Gastrocnemius medialis (tissue), 4 donors: Measurements from ENCODE around the gene BRSK1. TPM values are rescaled to one million over a fixed set of nuclear protein-coding genes. Genes with fewer than 3 reads are reported as not detected.
A peak's percentile ranks its signal among the peaks of the same experiment; 100 is the strongest.

Source experiments
- ATAC-seq, 2 donors: fragments of 150-250 bp; one replicate each; pipeline ENCODE4 v1.9.1; 2016
- DNase-seq, 2 donors: peaks; one replicate each; pipeline ENCODE4 v3.0.0-alpha.2; 2019
- H3K27ac ChIP-seq, 4 donors: fragments of 200-600 bp; sonication (generic); 1 replicate in 1 of 4; 2 replicates in 3 of 4; pipeline ENCODE4 v1.5.1; 2016 to 2018; ENCODE audit warnings: mild to moderate bottlenecking in 2 of 4, moderate library complexity in 1 of 4
- H3K27me3 ChIP-seq, 3 donors: fragments of 200-600 bp; sonication (generic) in 2 of 3; 1 replicate in 1 of 3; 2 replicates in 2 of 3; pipeline versions ENCODE4 v1.5.1 to v1.6.0; 2016 to 2019; ENCODE audit warnings: mild to moderate bottlenecking in 1 of 3, moderate library complexity in 1 of 3
- H3K36me3 ChIP-seq, 2 donors: fragments of 200-600 bp; sonication (generic) in 1 of 2; one replicate each; pipeline ENCODE4 v1.5.1; 2017 to 2018
- H3K4me1 ChIP-seq, 2 donors: fragments of 200-600 bp; sonication (generic) in 1 of 2; one replicate each; pipeline ENCODE4 v1.5.1; 2016 to 2017; ENCODE audit warnings: mild to moderate bottlenecking in 2 of 2
- H3K4me3 ChIP-seq, 4 donors: fragments of 200-600 bp; sonication (generic) in 3 of 4; 1 replicate in 1 of 4; 2 replicates in 3 of 4; pipeline ENCODE4 v1.5.1; 2016 to 2019; ENCODE audit warnings: mild to moderate bottlenecking in 2 of 4
- H3K9me3 ChIP-seq, 3 donors: fragments of 200-600 bp; sonication (generic) in 2 of 3; 1 replicate in 1 of 3; 2 replicates in 2 of 3; pipeline ENCODE4 v1.5.1; 2016 to 2019
- CTCF ChIP-seq, 5 experiments: fragments of 450-650 bp in 3 of 5; fragments of 200-600 bp in 2 of 5; sonication (generic) in 2 of 5; IDR thresholded peaks in 4 of 5; conservative IDR thresholded peaks in 1 of 5; 1 replicate in 4 of 5; 2 replicates in 1 of 5; pipeline ENCODE4 v1.5.1; 2016 to 2019; ENCODE audit warnings: antibody characterized with exemption in 5 of 5, mild to moderate bottlenecking in 3 of 5, moderate library complexity in 3 of 5
- POLR2A ChIP-seq, 2 donors: fragments of 450-650 bp; IDR thresholded peaks; one replicate each; pipeline ENCODE4 v1.6.1; 2017; ENCODE audit warnings: antibody characterized with exemption in 2 of 2, mild to moderate bottlenecking in 2 of 2, moderate library complexity in 2 of 2
- in situ Hi-C, 4 donors: fragments of 200-750 bp; cut with MboI; loops; one replicate each; pipeline versions ENCODE4 v1.15.0 to v1.8.0; 2017; ENCODE audit warnings: low sequenced_read_pairs in 4 of 4
- intact Hi-C: fragments of 100-400 bp; cut with DNase I; formaldehyde crosslinking; loops from one replicate; pipeline ENCODE4 v1.15.1; 2023; ENCODE audit warnings: low total_unique reads
- total RNA-seq, 4 donors: library from RNA; depleted of rRNA; stranded (reverse); fragments of >200 nt; gene quantifications; one replicate each; pipeline versions ENCODE4 v1.1.0 to v1.2.3, GENCODE V29; 2016

Gene BRSK1
- total RNA-seq, 4 donors from 2014 or later = not detected

DNA sequence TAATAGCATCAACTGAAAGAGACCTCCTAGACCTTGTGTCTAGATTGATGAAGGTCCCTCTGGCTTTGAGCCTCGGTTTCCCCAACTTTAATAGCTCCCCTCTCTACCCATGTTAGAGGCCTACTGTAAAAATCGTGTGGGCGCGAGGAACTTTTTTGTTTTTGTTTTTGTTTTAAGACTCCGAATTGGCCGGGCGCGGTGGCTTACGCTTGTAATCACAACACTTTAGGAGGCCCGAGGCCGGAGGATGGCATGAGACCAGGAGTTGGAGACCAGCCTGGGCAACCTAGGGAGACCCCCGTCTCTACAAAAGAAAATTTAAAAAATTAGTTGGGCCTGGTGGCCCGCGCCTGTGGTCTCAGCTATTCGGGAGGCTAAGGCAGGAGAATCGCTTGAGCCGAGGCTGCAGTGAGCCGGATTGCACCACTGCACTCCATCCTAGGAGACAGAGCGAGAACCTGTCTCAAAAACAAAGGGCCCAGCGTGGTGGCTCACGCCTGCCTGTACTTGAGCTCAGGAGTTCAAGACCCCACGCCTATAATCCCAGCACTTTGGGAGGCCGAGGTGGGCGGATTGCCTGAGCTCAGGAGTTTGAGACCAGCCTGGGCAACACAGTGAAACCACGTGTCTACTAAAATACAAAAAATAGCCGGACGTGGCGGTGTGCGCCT, 24.1 kb upstream of the BRSK1 start:
- intact Hi-C loops = loop anchor here (1.0 to 10.0 kb wide), 6 partner anchors 21 to 795 kb away; partner anchors contain the start of genes EPN1, HSPBP1, KMT5C and LENG9
- DNase-seq (peak in 1 of 2 donors; percentile 21), ATAC-seq (no peak)

DNA sequence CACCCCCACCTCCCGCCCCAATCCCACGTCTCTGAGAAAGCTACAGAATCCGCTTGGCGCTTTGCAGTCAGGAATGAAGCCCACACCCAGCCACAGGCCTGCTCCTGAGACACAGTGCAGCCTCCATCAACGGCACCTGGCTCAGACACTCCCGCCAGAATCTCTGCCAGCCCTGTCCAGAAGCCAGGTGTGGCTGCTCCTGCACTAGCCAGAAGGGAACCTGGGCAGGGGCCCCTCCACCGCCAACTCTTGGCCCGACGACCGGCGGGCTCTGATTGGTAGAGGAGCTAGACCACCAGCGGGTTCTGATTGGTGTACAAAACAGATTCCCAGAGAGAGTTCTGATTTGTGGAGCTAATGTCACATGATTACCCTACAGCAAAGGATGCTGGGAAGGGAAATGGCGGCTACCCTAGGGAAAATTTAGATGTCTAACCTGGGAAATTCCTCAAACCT, 22.1 kb upstream of the BRSK1 start:
- Histone ChIP-seq H3K27me3 (no peaks in the 10 kb centered on the region), H3K4me1 (peaks cover 19 to 22% of the 10 kb centered on the region in 2 donors), H3K36me3 (no peaks in the 10 kb centered on the region), H3K27ac (no peak overlapping the region), H3K9me3 (no peaks in the 10 kb centered on the region), H3K4me3 (no peak overlapping the region)
- in situ Hi-C loops (no loop called here), intact Hi-C loops (no loop called here)
- DNase-seq (no peak), ATAC-seq (no peak)
- TF ChIP-seq CTCF (IDR thresholded peaks at IDR 0.05 in 4 of 5, conservative IDR thresholded peaks at IDR 0.05 in 1 of 5) = no peak
- no peak for TF ChIP-seq POLR2A (IDR thresholded peaks at IDR 0.05)

More for the DNA sequence above, 24.1 kb upstream of the BRSK1 start:
- H3K4me1 ChIP-seq = peaks cover 40 to 42% of the 10 kb centered on the region in 2 donors
- H3K9me3 ChIP-seq = no peaks in the 10 kb centered on the region
- H3K27me3 ChIP-seq = no peaks in the 10 kb centered on the region
- TF ChIP-seq POLR2A (IDR thresholded peaks at IDR 0.05) (no peak), CTCF (IDR thresholded peaks at IDR 0.05 in 4 of 5, conservative IDR thresholded peaks at IDR 0.05 in 1 of 5) (no peak)
- peak overlapping the region; percentile 70 to 90 (median 76) for H3K4me3 ChIP-seq
- no peaks in the 10 kb centered on the region for H3K36me3 ChIP-seq
- peak overlapping the region; percentile 89 to 97 (median 94) for H3K27ac ChIP-seq
- in situ Hi-C loops = no loop called here

DNA sequence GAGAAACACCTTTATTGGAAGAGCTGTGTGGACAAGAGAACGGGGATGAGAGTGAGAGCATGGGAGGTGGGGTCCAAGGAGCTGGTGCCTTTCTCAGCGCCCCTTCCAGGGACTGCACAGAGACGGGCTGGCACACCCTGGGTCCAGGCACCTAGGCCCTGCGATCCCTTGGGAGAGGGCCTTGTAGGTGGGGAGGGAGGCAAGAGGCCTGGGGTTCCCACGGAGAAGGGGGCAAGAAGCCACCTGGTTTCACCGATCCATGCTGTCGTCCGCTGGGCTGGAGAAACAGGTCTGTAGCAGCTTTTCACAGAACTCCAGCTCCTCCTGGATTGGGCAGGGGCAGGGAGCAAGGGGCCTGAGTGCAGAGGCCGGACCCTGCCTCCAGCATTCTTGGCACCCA, 21.4 kb upstream of the BRSK1 start:
- TF ChIP-seq CTCF (IDR thresholded peaks at IDR 0.05 in 4 of 5, conservative IDR thresholded peaks at IDR 0.05 in 1 of 5) (no peak), POLR2A (IDR thresholded peaks at IDR 0.05) (no peak)
- no peak overlapping the region for H3K27ac ChIP-seq
- in situ Hi-C loops = no loop called here
- no peak for DNase-seq
- no peaks in the 10 kb centered on the region for H3K36me3 ChIP-seq
- H3K4me3 ChIP-seq = no peak overlapping the region
- H3K27me3 ChIP-seq = no peaks in the 10 kb centered on the region
- peaks cover 13 to 15% of the 10 kb centered on the region in 2 donors for H3K4me1 ChIP-seq
- no peaks in the 10 kb centered on the region for H3K9me3 ChIP-seq
- intact Hi-C loops = no loop called here
- ATAC-seq = no peak

GRCh38 chr19:55264531-55264930, 19.3 kb upstream of the BRSK1 start:
- intact Hi-C loops = no loop called here
- Histone ChIP-seq H3K27ac (no peak overlapping the region), H3K36me3 (no peaks in the 10 kb centered on the region), H3K4me1 (peaks cover 6 to 8% of the 10 kb centered on the region in 2 donors), H3K27me3 (no peaks in the 10 kb centered on the region), H3K9me3 (no peaks in the 10 kb centered on the region), H3K4me3 (no peak overlapping the region)
- TF ChIP-seq CTCF (IDR thresholded peaks at IDR 0.05 in 4 of 5, conservative IDR thresholded peaks at IDR 0.05 in 1 of 5) = no peak
- TF ChIP-seq POLR2A (IDR thresholded peaks at IDR 0.05) = no peak
- DNase-seq (no peak), ATAC-seq (no peak)
- in situ Hi-C loops = no loop called here
